ENCODE results near the gene BICC1.
"Not testable (repeated sequence)": the region's sequence is repeated elsewhere in the genome, so short reads cannot be mapped to it uniquely, and the experiment has no call there.

Gene BICC1

DNA sequence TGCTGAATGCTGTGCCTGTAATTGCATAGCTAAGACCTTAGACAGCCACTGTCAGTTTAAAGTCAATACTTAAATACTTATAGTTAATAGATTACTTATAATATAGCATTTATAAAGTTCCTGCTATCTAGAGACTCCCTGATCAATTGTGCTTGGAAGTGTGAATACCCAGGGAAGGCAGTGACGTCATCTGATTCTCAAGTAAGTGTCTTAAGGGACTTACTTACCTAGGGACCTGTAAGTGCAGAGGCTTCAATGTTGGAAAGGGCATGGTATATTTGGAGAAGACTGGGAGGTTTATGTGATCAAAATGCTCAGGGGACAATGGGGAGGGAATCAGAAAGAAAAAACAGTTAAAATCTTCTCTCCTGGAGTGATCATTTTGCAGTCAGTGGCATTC lies 55.0 kb downstream of the BICC1 start:
- DNase-seq = no peak

DNA sequence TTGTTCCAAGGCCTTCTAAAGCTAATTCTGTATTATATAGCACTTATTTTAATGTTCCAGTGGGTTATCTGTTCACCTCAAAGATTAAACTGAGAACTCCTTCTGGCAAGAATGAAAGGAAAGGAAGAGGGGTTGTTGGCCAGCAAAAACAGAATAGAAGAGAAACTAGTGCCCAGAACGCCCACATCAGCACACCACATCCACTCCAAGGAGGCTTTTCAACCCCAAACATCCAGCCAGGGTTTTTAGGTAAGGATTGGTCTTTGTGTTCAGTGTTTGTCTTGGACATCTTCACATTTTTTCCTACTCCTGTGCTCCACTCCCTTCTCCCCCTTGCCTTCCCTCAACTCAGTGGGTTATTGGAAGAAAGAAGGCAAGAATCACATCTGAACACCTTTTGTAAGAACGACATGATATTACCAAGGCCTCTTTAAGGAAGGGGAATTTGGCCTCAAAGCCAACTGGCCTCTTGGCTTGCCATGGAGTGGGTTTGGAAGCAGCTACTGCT lies 55.8 kb downstream of the BICC1 start:
- DNase-seq = no peak

DNA sequence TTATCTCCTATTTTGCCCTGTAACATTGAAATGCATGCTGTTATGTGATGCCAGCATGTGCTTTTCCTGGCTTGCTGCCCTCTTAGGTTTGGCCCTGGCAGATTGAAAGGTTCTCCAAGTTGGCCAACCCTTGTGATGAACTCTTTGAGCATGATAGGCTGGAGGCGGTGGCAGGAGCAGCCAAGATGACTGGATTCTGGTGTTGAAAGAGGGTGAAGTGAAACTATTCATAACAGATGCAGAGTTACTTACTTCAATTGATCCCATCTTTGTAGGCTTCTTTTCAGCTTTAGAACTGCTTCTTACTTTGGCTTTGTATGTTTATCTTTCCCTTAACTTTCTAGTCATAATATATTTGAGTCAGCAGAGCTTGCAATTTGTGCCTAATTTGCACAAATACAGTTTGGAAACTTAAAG lies 57.6 kb downstream of the BICC1 start:
- no peak for DNase-seq

DNA sequence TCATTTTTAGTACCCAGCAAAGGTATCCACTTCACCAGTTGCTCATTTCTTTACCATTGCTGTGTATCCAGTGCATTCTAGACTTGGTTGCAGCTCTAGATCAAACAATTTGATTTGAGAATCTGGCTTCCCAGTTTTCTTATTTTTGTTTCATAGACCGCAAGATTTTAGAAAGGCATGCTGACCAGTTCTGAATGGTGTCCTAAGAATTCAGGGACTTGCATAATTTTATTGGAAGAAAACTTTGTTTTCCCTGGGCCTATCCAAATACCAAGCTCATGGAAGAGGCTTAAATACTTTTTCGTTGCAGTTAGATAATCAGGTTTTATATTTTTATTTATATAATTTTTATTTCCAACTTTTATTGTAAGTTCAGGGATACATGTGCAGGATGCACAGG lies 58.3 kb downstream of the BICC1 start:
- no peak for DNase-seq

DNA sequence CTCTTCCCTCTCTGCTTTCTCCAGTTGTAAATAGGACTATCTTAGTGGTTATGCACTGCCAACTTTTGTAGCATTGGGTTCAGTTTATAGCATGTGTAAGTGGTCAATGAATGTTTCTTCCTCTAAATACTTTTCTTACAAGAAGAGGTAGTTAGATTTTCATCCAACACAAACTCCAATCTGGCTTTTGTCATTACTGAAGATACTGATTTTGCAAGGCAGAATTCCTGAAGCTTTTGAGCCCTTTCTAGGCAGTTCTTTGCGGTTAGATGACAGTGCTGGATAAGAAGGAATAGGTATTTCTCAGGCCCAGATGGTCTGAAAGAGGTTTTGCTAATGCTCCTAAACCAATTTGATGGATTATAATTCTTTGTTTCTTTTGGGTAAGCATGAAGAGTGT lies 60.5 kb downstream of the BICC1 start:
- DNase-seq = no peak

DNA sequence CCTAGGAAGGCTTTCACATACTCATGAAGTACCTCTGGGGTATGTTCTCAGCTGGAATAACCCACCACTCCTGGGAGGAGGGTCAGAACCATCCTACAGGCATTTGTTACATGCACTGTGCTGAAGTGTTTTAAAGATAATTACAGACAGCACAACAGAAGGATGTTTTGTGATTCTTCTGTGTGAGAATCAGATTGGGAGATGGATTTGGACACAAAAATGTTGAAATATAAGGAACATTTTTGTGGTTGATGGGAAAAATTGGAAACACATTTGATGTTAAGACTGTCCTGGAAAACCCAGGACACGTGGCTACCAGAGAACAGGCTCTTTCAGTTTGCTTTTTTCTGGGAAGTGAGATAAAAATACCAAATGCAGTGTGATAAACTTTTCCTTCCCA lies 61.4 kb downstream of the BICC1 start:
- DNase-seq = no peak

DNA sequence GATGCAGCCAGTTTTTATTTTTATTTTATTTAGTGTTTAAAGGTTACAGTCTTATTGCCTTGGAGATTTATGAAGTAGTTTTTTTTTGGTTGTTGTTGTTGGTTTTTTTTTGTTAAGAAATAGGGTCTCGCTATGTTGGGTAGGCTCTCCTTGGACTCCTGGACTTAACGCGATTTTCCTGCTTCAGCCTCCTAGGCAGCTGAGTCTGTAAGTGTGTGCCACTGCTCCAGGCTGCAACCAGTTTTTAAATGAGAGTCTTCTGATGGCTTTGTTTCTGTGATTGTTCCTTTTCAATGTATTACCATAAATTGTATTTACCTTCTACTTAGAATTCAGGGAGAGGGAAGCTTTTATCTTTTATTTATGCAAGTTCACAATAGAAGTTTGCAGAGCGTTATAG lies 62.8 kb downstream of the BICC1 start:
- peak; percentile 82 for DNase-seq

DNA sequence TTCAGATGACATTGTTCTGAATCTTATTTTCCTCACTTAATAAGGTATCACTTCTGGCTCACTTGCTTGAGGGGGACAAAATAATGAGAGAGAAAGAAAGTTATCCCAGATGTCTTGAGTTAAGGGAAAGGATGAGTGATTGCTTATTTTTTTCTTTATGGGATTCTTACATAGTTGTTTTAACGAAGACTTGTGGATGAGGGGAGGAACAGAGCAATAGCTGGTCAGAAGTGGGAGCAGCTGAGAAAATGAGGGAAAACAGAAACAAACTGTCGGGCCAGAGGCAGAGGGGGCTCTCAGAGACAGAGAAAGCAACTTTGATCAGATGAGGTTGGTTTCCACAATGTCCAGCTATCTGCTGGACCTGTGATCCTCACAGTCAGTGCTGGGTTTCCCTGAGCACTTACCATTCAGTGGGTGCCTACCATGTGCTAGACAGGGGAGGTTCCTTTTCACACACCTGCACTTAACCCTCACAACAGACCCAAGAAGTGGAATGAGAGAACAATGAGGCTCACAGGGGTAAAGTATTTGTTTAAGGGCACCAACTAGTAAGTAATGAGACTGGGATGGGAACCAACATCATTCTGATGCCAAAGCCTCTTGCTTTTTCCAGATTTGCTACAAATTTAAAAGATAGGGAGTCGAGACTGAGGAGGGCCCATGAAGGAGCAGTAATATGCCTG lies 64.2 kb downstream of the BICC1 start:
- DNase-seq = no peak

DNA sequence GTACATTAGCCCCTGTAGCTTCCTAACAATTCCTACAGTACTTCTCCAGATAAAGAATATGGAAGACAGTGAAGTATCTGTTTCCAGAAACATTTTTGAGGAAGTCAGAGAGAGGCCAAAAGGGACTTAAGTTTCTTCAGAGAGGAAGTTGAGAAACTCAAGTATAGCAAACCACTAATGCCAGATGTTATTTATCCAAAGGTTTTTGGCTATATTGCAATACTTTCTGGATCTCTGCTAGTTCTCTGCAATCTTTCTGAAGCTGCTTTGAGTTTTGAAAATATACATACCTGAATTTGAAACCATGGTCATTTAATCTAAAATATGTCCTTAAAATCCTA lies 64.7 kb downstream of the BICC1 start:
- no peak for DNase-seq

DNA sequence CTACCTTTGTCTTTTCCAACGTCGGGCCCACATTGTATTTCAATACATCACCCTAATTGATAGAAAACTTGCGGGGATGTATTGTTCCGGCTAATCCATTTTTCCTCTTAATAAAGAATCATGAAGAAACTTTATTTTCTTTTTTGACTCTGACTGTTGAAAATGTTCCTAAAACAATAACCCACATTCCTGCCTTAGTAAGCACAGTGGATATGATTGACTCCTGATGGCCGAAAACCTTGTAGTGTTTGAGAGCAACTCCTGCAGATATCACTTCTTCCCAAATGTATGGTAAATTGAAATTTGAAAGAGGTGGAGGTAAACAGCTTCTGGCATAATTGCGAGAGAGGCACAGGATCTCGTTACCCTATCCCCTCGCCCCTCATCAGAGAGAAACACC lies 65.7 kb downstream of the BICC1 start:
- DNase-seq = no peak

DNA sequence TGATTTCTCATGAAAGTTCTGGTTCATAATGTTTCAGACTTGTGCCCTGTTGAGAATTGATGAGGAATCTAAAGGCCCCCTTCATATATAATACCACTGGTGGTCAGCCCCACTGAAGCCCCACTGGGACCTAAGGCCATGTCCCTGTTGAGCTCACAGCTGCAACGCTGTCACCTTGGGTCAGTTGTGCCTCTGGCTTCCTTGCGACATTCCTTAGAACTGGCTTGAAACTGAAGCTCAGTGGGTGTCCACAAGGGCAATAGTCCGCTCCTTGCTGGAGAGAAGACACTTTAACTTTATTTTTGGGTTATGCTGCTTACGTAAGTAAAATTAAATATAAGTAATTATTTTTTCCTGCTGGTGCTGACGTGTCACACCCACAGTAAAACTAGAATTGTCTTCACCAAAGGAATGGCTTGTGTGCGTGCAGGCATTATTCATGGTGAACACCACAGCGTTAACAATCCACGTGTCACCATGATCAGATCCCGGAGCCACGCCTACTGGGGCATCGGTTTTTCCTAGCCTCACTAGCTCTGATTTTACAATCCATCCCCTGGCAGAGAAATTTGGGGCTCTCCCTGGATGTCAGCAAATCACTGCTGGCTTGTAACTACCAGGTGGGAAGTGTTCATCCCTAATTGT lies 66.5 kb downstream of the BICC1 start:
- no peak for DNase-seq

DNA sequence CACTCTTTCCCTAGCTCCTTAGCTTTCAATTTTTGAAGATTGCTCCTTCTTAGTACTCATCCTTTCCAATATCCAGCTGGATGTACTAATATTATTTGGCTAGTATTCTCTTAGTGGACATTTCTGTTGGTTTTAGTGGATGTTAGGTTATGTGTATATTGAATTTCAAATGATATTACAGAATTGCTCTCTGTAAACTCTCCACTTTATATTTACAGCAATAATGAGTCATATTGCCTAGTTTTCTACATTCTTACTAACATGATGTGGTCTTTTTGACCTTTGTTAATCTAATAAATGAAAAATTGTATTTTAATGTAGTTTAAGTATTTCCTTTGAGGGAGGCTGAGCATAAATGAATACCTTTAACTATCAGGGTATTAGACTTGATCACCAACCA lies 69.4 kb downstream of the BICC1 start:
- no peak for DNase-seq

DNA sequence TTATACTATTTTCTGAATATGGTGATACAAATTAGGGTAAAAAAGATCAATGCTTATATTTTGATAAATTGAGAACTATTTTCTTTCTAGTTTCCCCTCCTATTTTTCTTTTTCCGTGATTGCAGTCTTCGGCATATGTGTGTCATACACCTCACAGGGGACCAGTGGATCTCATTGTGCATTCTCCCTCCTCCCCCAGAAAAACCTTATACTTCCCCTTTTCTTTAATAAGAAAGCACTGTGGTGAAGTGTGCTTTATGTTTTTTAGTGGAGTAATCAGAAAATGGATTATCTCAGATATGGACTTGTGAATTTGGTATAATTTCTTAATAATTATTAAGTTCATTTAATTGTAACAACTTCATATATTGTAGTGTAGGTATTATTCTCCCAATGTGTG lies 72.8 kb downstream of the BICC1 start:
- no peak for DNase-seq

DNA sequence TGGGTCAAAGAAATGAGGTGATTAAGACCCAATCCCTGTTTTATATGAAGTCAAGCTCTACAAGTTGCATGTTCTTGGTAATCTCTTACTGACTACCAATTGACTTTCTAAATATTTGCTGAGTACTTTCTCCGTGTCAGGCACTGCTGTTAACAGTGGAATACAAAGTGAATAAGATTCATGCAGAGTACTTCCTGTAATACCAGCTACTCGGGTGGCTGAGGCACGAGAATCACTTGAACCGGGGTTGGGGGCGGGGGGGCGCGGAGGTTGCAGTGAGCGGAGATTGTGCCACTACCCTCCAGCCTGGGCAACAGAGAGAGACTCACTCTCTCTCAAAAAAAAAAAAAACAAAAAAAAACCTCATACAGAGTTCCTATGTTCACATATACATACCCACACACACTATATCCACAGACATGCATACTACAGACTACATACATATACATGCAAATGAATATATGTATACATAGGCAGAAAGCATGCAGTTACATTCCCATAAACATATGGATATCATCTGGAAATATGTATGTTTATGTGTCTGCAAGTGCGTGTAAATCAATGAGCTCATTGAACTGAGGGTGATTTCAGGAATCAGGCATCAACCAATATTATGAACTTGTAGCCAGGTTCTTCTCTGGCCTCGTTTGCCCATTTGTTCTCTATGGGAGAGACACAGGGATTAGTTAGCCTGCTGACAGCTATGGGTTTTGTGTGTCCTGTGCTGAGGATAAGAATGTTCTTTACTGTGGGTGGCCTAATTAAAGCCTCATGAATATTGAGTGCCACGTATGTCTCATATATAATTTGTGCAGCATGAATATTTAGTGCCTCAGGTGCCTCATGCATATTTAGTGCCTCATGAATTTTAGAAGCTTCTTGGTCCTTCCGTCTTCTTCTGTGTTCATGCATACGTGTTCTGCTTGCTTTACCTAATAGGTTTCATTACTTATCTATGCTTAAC lies 73.9 kb downstream of the BICC1 start:
- DNase-seq = no peak

DNA sequence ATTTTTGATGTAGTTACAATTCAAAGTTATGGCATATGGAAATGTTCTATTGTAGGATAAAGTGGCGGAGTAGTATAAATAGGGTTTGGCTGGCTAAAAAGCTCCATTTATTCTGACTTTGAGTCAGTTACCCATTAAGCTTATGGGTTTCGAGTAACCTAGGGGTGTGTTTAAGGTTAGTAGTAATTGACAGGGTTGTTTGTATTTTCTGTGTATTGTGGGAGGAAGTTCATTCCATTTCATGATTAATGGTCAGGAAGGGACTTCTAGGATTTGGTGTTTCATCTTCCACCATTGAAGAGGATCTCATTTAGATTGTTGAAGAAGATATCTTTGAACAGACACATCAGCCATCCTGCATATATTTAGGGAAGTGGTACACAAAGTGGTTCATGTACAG lies 75.0 kb downstream of the BICC1 start:
- no peak for DNase-seq

DNA sequence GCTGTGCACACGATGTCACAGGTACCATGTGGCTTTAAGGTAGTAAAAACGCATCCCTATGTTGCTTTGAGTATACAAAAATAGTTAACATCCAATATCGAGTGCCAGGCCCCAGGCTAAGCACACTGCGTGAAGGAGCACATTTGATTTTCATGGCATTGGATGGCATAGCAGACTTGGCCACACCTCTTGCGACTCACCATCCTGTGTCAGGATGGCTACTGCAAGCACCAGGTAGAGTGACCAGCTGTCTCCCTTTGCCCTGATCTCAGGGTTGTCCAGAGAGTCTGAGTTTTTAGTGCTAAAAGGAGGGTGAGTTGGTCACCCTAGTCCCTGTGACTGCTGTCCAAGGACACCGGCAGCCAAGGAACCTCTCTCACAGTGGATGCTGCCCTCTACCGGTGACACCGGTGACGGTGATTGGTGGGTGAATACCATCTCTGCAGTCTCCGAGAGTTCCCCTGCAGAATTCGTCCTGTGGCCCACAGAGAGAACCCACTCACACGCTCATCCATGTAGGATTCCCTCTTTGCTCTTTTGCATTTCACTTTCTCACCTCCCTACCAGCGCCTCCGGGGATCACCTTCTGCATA lies 76.1 kb downstream of the BICC1 start:
- DNase-seq = no peak

DNA sequence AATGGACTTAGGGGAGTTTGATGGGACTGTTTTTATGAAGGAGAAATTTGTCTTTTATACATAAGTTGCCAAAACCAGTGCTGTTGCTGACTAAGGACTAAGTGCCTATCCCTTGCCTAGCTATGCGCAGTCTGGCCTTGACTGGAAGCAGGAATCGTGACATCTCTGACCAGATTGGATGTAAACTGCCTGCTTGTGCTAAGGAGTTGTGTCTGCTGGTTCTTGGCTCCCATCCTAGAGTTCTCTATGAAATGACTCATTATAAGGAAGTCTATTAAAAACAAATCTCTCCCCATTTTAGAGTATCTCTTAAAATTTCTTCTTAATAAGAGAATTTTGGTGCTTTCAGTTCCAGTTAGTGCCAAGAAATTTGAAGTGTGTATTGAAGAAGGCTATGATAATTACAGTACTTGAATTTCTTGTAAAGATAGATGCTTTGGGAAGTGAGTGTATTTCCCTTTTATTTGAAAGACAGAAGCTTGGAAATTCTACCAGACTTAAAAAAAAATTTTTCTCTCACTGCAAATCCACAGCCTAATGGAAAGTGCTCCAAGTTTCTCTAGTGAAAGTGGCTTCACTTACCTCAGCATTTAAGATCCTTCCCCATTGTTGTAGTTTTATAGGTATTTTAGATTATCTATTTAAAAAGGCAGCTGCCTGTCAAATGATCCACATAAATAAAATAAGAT lies 77.6 kb downstream of the BICC1 start:
- DNase-seq = no peak

DNA sequence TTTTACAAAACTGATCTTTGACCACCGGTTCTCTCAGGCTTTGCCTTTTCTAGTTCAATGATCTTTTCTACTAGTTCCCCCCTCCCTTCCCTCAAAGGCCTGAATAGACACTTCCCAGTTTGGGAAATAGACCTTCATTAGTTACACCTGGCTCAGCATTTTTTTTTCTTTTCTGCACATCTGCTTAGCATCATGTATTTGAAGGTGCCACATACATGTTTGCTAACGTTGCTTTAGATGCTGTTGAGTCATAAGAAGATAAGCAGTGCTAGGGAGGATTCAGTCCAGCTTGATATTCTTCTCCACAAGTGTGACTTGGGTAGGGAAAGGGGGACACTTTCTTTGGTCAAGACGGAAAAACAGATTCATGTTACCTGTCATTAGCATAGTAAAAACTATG lies 78.3 kb downstream of the BICC1 start:
- no peak for DNase-seq

DNA sequence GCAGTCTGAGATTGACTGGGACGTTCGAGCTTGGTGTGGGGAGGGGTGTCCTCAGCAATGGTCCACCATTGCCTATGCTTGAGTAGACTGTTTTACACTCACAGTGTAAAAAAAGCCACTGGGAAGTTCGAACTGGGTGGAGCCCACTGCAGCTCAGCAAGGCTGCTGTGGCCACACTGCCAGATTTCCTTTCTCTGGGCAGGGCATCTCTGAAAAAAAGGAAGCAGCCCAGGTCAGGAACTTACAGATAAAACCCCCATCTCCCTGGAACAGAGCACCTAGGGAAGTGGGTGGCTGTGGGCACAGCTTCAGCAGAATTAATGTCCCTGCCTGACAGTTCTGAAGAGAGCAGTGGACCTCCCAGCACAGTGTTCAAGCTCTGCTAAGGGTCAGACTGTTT lies 80.3 kb downstream of the BICC1 start:
- DNase-seq = no peak

DNA sequence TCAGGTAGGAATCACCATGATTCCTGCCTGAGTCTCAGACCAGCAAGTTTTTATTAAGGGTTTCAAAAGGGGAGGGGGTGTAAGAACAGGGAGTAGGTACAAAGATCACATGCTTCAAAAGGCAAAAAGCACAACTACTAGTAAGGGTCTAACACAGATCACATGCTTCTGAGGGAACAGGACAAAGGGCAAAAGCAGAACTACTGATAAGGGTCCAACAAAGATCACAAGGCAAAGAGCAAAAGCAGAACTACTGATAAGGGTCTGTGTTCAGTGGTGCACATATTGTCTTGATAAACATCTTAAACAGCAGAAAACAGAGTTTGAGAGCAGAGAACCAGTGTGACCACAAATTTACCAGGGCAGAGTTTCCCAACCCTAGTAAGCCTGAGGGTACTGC lies 84.5 kb downstream of the BICC1 start:
- DNase-seq = not testable (repeated sequence)

DNA sequence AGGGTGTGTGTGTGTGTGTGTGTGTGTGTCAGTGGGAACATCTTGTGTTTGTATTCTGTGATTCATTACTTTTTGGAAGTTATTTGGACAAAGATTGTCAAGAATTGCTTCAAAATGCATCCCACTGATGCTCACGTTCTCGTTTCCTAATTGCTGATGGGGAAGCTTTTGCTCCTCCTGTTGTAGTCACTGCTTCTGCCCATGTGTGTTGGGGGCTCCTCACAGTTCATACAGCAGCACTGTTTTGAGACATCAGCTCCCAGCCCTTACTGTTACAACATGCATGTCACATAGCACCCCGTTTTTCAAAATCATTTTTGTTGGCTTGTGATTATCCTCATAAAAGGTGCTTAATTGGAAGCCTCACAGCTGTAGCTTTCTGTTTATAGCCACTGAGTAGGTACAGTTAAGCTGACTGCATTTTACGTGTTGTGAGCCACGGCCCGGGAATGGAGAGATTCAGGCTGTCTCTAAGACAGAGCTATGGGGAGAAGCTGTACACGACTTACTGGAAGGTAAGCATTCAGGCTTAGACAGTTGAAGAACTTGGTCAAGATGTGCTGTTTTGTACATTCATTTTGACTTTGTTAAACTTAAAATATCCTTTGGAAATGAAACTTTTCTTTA lies 87.4 kb downstream of the BICC1 start:
- DNase-seq = no peak

DNA sequence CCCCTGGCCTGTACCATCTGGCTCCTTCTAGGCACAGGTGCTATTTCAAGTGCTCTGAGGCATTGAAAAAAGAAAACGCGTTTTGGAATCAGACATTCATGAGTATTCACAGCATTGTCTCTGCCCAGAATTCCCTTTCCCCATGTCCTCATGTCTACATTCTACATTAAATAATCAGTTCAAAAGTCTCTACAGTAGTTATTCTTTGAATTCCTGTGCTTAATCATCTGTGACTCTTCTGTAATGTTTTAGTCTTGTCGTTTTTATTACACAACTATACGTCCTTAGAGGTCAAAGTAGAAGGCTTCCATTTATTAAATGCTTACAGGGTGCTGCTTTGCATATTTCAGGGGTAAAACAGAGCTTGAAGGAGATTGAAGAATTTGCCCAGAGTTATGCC lies 95.7 kb downstream of the BICC1 start:
- no peak for DNase-seq
